Keratinocyte (primary cell): ENCODE results near the gene PSMB2.

Experiments used
- CTCF ChIP-seq, 3 experiments: IDR thresholded peaks in 1 of 3; conservative IDR thresholded peaks in 1 of 3; optimal IDR thresholded peaks in 1 of 3; 2 replicates in 2 of 3; 3 replicates in 1 of 3; pipeline versions ENCODE3 to v1.5.1; 2011; ENCODE audit warnings: low read length in 3 of 3, mild to moderate bottlenecking in 3 of 3, moderate library complexity in 2 of 3, control low read depth in 1 of 3, inconsistent platforms in 1 of 3; ENCODE audit not compliant: insufficient read depth in 2 of 3; ENCODE audit errors: extremely low read depth in 1 of 3
- EZH2 ChIP-seq: IDR thresholded peaks from one replicate; pipeline ENCODE4 v1.6.1; 2012; ENCODE audit warnings: inconsistent platforms, mild to moderate bottlenecking, low read length, moderate library complexity

DNA sequence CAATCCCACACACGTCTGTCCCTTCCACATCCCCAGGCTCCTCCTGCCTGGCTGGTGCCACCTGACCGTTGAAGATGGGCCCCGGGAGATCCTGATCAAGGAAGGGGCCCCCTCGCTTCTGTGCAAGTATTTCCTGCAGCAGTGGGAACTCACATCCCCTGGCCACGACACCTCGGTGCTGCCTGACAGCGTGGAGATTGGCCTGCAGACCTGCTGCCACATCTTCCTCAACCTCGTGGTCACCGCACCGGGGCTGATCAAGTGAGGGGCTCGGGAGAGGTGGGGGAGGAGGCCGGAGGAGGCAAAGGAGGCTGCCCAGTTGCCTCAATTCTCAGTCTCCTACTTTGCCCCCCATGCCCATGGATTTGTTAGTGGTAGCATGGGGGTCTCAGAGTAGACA lies 78.2 kb downstream of the PSMB2 start:
- TF ChIP-seq CTCF (optimal IDR thresholded peaks at IDR 0.05 in 1 of 3, IDR thresholded peaks at IDR 0.05 in 1 of 3, conservative IDR thresholded peaks at IDR 0.05 in 1 of 3; ENCODE audit: extremely low read depth in 1 of 3, insufficient read depth in 2 of 3, low read length in 3 of 3): no peak
- TF ChIP-seq EZH2: no peak
